Islet of Langerhans (tissue), 1 donor: ENCODE measurements around the gene CACNA1C.
A peak's percentile ranks its signal among the peaks of the same experiment; 100 is the strongest.
"Not testable (repeated sequence)": the region's sequence is repeated elsewhere in the genome, so short reads cannot be mapped to it uniquely, and the experiment has no call there.

Experiments
- FAIRE-seq: peaks from one replicate; lab custom pipeline; 2011; peaks lifted over from hg19 to GRCh38; lab: Jason Lieb, UNC

CACNA1C gene

GRCh38 chr12:2076196-2076570 is 23.4 kb downstream of the CACNA1C start:
- no peak for FAIRE-seq

GRCh38 chr12:2076728-2077127 is 23.9 kb downstream of the CACNA1C start:
- no peak for FAIRE-seq

- FAIRE-seq, result peak; percentile 89
Observed at GRCh38 chr12:2080604-2081003, 27.8 kb downstream of the CACNA1C start.

GRCh38 chr12:2082321-2082720 is 29.5 kb downstream of the CACNA1C start:
- FAIRE-seq, result peak; percentile 96

GRCh38 chr12:2083008-2083407 is 30.2 kb downstream of the CACNA1C start:
- FAIRE-seq, result no peak

GRCh38 chr12:2083561-2083960 is 30.8 kb downstream of the CACNA1C start:
- peak; percentile 27 for FAIRE-seq

GRCh38 chr12:2084553-2085296 is 31.9 kb downstream of the CACNA1C start:
- FAIRE-seq, result no peak

- FAIRE-seq, result no peak
Observed at GRCh38 chr12:2092354-2092753, 39.6 kb downstream of the CACNA1C start.

GRCh38 chr12:2092890-2093289 is 40.1 kb downstream of the CACNA1C start:
- FAIRE-seq, result no peak

- FAIRE-seq, result no peak
Observed at GRCh38 chr12:2094597-2094996, 41.8 kb downstream of the CACNA1C start.

GRCh38 chr12:2095878-2096277 is 43.1 kb downstream of the CACNA1C start:
- no peak for FAIRE-seq

GRCh38 chr12:2097617-2098016 is 44.8 kb downstream of the CACNA1C start:
- no peak for FAIRE-seq

- FAIRE-seq, result no peak
Observed at GRCh38 chr12:2098852-2099251, 46.1 kb downstream of the CACNA1C start.

- FAIRE-seq, result no peak
Observed at GRCh38 chr12:2099595-2099994, 46.8 kb downstream of the CACNA1C start.

GRCh38 chr12:2101359-2101758 is 48.6 kb downstream of the CACNA1C start:
- FAIRE-seq, result no peak

- FAIRE-seq, result no peak
Observed at GRCh38 chr12:2101771-2102170, 49.0 kb downstream of the CACNA1C start.

- not testable (repeated sequence) for FAIRE-seq
Observed at GRCh38 chr12:2102736-2103135, 49.9 kb downstream of the CACNA1C start.

GRCh38 chr12:2105387-2105786 is 52.6 kb downstream of the CACNA1C start:
- FAIRE-seq, result not testable (repeated sequence)

GRCh38 chr12:2108166-2108565 is 55.4 kb downstream of the CACNA1C start:
- no peak for FAIRE-seq

- FAIRE-seq, result no peak
Observed at GRCh38 chr12:2108975-2109671, 56.3 kb downstream of the CACNA1C start.

- FAIRE-seq, result no peak
Observed at GRCh38 chr12:2110127-2110526, 57.3 kb downstream of the CACNA1C start.

- FAIRE-seq, result no peak
Observed at GRCh38 chr12:2110849-2111566, 58.2 kb downstream of the CACNA1C start.

- FAIRE-seq, result no peak
Observed at GRCh38 chr12:2111826-2112225, 59.0 kb downstream of the CACNA1C start.
